T-cell (primary cell): Measurements from ENCODE around the gene TLK1. TPM values are rescaled to one million over a fixed set of nuclear protein-coding genes. Genes with fewer than 3 reads are reported as not detected.

Experiments used
- ATAC-seq, 4 experiments: fragments of 200-7000 bp in 3 of 4; fragments of 150-1000 bp in 1 of 4; cut with Tn5 transposase; replicated peaks in 1 of 4; 1 replicate in 3 of 4; 2 replicates in 1 of 4; pipeline ENCODE4 v1.10.0; 2021; ENCODE audit warnings: moderate library complexity in 3 of 4, mild to moderate bottlenecking in 2 of 4, moderate number of reproducible peaks in 1 of 4
- CTCF ChIA-PET, 2 donors: fragments of 300-600 bp; sonication (Branson Sonifier 250); formaldehyde crosslinking; loops; one replicate each; lab custom pipeline; 2022; ENCODE audit warnings: antibody characterized with exemption in 2 of 2; lab: Charles Lee
- POLR2A ChIA-PET, 2 donors: fragments of 300-600 bp; sonication (Branson Sonifier 250); formaldehyde crosslinking; loops; one replicate each; lab custom pipeline; 2022; ENCODE audit warnings: antibody characterized with exemption in 2 of 2; lab: Charles Lee
- DNase-seq, 35 experiments: peaks; one replicate each; pipeline versions ENCODE4 v3.0.0 to v3.0.0-alpha.2; 2013 to 2023
- H3K27ac ChIP-seq: one replicate; pipeline ENCODE4 v1.5.1; 2013; ENCODE audit warnings: low read length
- H3K27me3 ChIP-seq, 2 experiments: replicated peaks in 1 of 2; 1 replicate in 1 of 2; 2 replicates in 1 of 2; pipeline versions ENCODE4 v1.6.1 to v1.7.0; 2013; ENCODE audit warnings: low read length in 1 of 2, mixed read lengths in 1 of 2; ENCODE audit not compliant: control insufficient read depth in 2 of 2, insufficient read depth in 2 of 2; ENCODE audit errors: extremely low read depth in 1 of 2
- H3K36me3 ChIP-seq, 2 donors: 1 replicate in 1 of 2; 2 replicates in 1 of 2; pipeline versions ENCODE4 v1.6.1 to v1.7.0; 2013; ENCODE audit warnings: low read length in 1 of 2; ENCODE audit not compliant: control insufficient read depth in 2 of 2, insufficient read depth in 1 of 2; ENCODE audit errors: extremely low read depth in 1 of 2
- H3K4me1 ChIP-seq, 2 experiments: 1 replicate in 1 of 2; 2 replicates in 1 of 2; pipeline versions ENCODE4 v1.6.1 to v1.7.0; 2013; ENCODE audit warnings: low read length in 2 of 2, mixed read lengths in 1 of 2; ENCODE audit not compliant: insufficient read depth in 2 of 2, control insufficient read depth in 1 of 2; ENCODE audit errors: extremely low read depth in 1 of 2
- H3K4me3 ChIP-seq, 2 donors: 1 replicate in 1 of 2; 2 replicates in 1 of 2; pipeline versions ENCODE4 v1.5.1 to v1.7.0; 2013; ENCODE audit warnings: mild to moderate bottlenecking in 2 of 2, low read length in 1 of 2, moderate library complexity in 1 of 2; ENCODE audit not compliant: control insufficient read depth in 1 of 2; ENCODE audit errors: extremely low read depth in 1 of 2
- H3K9me3 ChIP-seq: 2 replicates; pipeline ENCODE4 v1.7.0; 2013
- H3K27ac Mint-ChIP-seq, 2 donors: one replicate each; pipeline ENCODE4 v1.8.0; 2020 to 2021; ENCODE audit warnings: mild to moderate bottlenecking in 2 of 2, mixed read lengths in 2 of 2
- H3K27me3 Mint-ChIP-seq, 2 donors: one replicate each; pipeline ENCODE4 v1.8.0; 2021 to 2022; ENCODE audit warnings: mixed read lengths in 2 of 2
- H3K36me3 Mint-ChIP-seq: one replicate; pipeline ENCODE4 v1.8.0; 2021; ENCODE audit warnings: mixed read lengths
- H3K4me1 Mint-ChIP-seq, 3 donors: one replicate each; pipeline ENCODE4 v1.8.0; 2020 to 2022; ENCODE audit warnings: mixed read lengths in 3 of 3, mild to moderate bottlenecking in 1 of 3
- H3K4me3 Mint-ChIP-seq, 3 donors: one replicate each; pipeline ENCODE4 v1.8.0; 2020 to 2022; ENCODE audit warnings: mild to moderate bottlenecking in 3 of 3, mixed read lengths in 3 of 3, moderate library complexity in 3 of 3
- H3K9me3 Mint-ChIP-seq, 3 donors: one replicate each; pipeline ENCODE4 v1.8.0; 2020 to 2022; ENCODE audit warnings: mixed read lengths in 3 of 3
- WGBS: methylation state at CpG from one replicate; pipeline ENCODE4 v1.1.5; 2013; ENCODE audit warnings: missing lambda C conversion rate; ENCODE audit not compliant: insufficient coverage; 5-methylcytosine and 5-hydroxymethylcytosine counted together
- total RNA-seq, 35 experiments: library from RNA in 6 of 35; stranded (reverse) in 6 of 35; fragments of 120-200 nt in 1 of 35; gene quantifications; one replicate each; pipeline versions ENCODE4 v1.2.1 to v1.2.4 and lab custom pipeline; 2013 to 2026

TLK1 gene
- total RNA-seq, 5 donors from 2014 or later (not counting 1 experiment from before 2014, with no cell fraction given) = 112 to 129 (median 120) TPM

GRCh38 chr2:171150694-171151285 lies 9.9 kb downstream of the TLK1 start:
- Histone ChIP-seq H3K36me3 (no peaks in the 10 kb centered on the region), H3K4me1 (peaks cover 11 to 16% of the 10 kb centered on the region in 2 experiments), H3K9me3 (no peaks in the 10 kb centered on the region), H3K27me3 (no peaks in the 10 kb centered on the region), H3K4me3 (no peak overlapping the region), H3K27ac (no peak overlapping the region)
- DNase-seq = no peak
- ChIA-PET CTCF (no interaction called here), POLR2A (no interaction called here)
- Mint-ChIP-seq H3K27ac (peak overlapping the region; percentile 6 to 73), H3K27me3 (no peaks in the 10 kb centered on the region), H3K36me3 (no peaks in the 10 kb centered on the region), H3K9me3 (no peaks in the 10 kb centered on the region), H3K4me1 (peaks cover 85 to 86% (median 85%) of the 10 kb centered on the region in 3 donors), H3K4me3 (no peak overlapping the region)
- 100% methylated on average over 1 of the region's 9 CpGs for WGBS
- ATAC-seq = no peak

GRCh38 chr2:171149986-171150693 lies 10.6 kb downstream of the TLK1 start:
- DNase-seq (no peak), ATAC-seq (no peak)
- Histone ChIP-seq H3K27ac (no peak overlapping the region), H3K4me3 (no peak overlapping the region), H3K36me3 (no peaks in the 10 kb centered on the region), H3K9me3 (no peaks in the 10 kb centered on the region), H3K4me1 (peaks cover 11 to 14% of the 10 kb centered on the region in 2 experiments), H3K27me3 (no peaks in the 10 kb centered on the region)
- no CpG with 5 or more reads among the region's 4 CpGs for WGBS
- Mint-ChIP-seq H3K36me3 (no peaks in the 10 kb centered on the region), H3K4me3 (no peak overlapping the region), H3K4me1 (peaks cover 85% of the 10 kb centered on the region in 3 donors), H3K9me3 (no peaks in the 10 kb centered on the region), H3K27me3 (no peaks in the 10 kb centered on the region), H3K27ac (peak overlapping the region; percentile 6 to 73)
- POLR2A ChIA-PET = no interaction called here
- CTCF ChIA-PET = no interaction called here

- ChIA-PET POLR2A (no interaction called here), CTCF (no interaction called here)
- DNase-seq (no peak), ATAC-seq (no peak)
- Histone ChIP-seq H3K4me1 (peaks cover 9 to 18% of the 10 kb centered on the region in 2 experiments), H3K9me3 (no peaks in the 10 kb centered on the region), H3K27ac (no peak overlapping the region), H3K27me3 (no peaks in the 10 kb centered on the region), H3K36me3 (no peaks in the 10 kb centered on the region), H3K4me3 (no peak overlapping the region)
- WGBS = 100% methylated on average over 1 of the region's 3 CpGs
- Mint-ChIP-seq H3K9me3 (no peaks in the 10 kb centered on the region), H3K27ac (peak overlapping the region; percentile 17 to 25), H3K27me3 (no peaks in the 10 kb centered on the region), H3K4me1 (peaks cover 85 to 86% (median 86%) of the 10 kb centered on the region in 3 donors), H3K4me3 (peak overlapping the region in 1 of 3 donors; percentile 9), H3K36me3 (peaks cover 4% of the 10 kb centered on the region)
These were observed 11.3 kb downstream of the TLK1 start for GRCh38 chr2:171149171-171149938.

- DNase-seq (no peak), ATAC-seq (no peak)
- H3K36me3 Mint-ChIP-seq = peaks cover 4% of the 10 kb centered on the region
- Histone ChIP-seq H3K4me1 (peaks cover 12 to 18% of the 10 kb centered on the region in 2 experiments), H3K27ac (peak overlapping the region; percentile 32), H3K27me3 (no peaks in the 10 kb centered on the region), H3K36me3 (no peaks in the 10 kb centered on the region), H3K9me3 (no peaks in the 10 kb centered on the region), H3K4me3 (no peak overlapping the region)
- H3K27ac Mint-ChIP-seq = peak overlapping the region; percentile 22 to 66
- 94% methylated on average over 2 of the region's 2 CpGs for WGBS
- ChIA-PET POLR2A (interaction anchor here in 1 of 2 donors (0.6 kb wide), 2 partner anchors 64 to 227 kb away, joined by 3 read pairs; no protein-coding TSS in a partner anchor), CTCF (no interaction called here)
- no peaks in the 10 kb centered on the region for H3K27me3 Mint-ChIP-seq
- H3K4me3 Mint-ChIP-seq = peak overlapping the region in 1 of 3 donors; percentile 48
- no peaks in the 10 kb centered on the region for H3K9me3 Mint-ChIP-seq
- peaks cover 86 to 87% (median 87%) of the 10 kb centered on the region in 3 donors for H3K4me1 Mint-ChIP-seq
These were observed 13.6 kb downstream of the TLK1 start for GRCh38 chr2:171147081-171147480.

- H3K27me3 Mint-ChIP-seq = no peaks in the 10 kb centered on the region
- no peak for ATAC-seq
- no peaks in the 10 kb centered on the region for H3K9me3 ChIP-seq
- peaks cover 17 to 18% of the 10 kb centered on the region in 2 experiments for H3K4me1 ChIP-seq
- H3K27ac ChIP-seq = peak overlapping the region; percentile 32
- 57% methylated on average over 1 of the region's 1 CpG for WGBS
- H3K36me3 Mint-ChIP-seq = peaks cover 4% of the 10 kb centered on the region
- peak overlapping the region; percentile 40 to 86 for H3K27ac Mint-ChIP-seq
- H3K4me3 ChIP-seq = no peak overlapping the region
- peaks cover 86 to 88% (median 87%) of the 10 kb centered on the region in 3 donors for H3K4me1 Mint-ChIP-seq
- no peak for DNase-seq
- H3K9me3 Mint-ChIP-seq = no peaks in the 10 kb centered on the region
- ChIA-PET CTCF (no interaction called here), POLR2A (interaction anchor here in 1 of 2 donors (0.6 kb wide), 1 partner anchor 227 kb away, joined by 3 read pairs; no protein-coding TSS in a partner anchor)
- H3K4me3 Mint-ChIP-seq = peak overlapping the region in 1 of 3 donors; percentile 48
- no peaks in the 10 kb centered on the region for H3K27me3 ChIP-seq
- no peaks in the 10 kb centered on the region for H3K36me3 ChIP-seq
These were observed 14.1 kb downstream of the TLK1 start for GRCh38 chr2:171146633-171147032.

GRCh38 chr2:171146071-171146470 lies 14.6 kb downstream of the TLK1 start:
- ATAC-seq (no peak), DNase-seq (no peak)
- ChIA-PET POLR2A (interaction anchor here in 1 of 2 donors (0.6 kb wide), 1 partner anchor 228 kb away, joined by 3 read pairs; no protein-coding TSS in a partner anchor), CTCF (no interaction called here)
- Histone ChIP-seq H3K4me3 (no peak overlapping the region), H3K36me3 (no peaks in the 10 kb centered on the region), H3K27me3 (no peaks in the 10 kb centered on the region), H3K27ac (no peak overlapping the region), H3K9me3 (no peaks in the 10 kb centered on the region), H3K4me1 (peaks cover 17 to 20% of the 10 kb centered on the region in 2 experiments)
- no peak overlapping the region for H3K4me3 Mint-ChIP-seq
- WGBS = 80% methylated on average over 1 of the region's 2 CpGs
- no peaks in the 10 kb centered on the region for H3K9me3 Mint-ChIP-seq
- peaks cover 4% of the 10 kb centered on the region for H3K36me3 Mint-ChIP-seq
- no peak overlapping the region for H3K27ac Mint-ChIP-seq
- no peaks in the 10 kb centered on the region for H3K27me3 Mint-ChIP-seq
- H3K4me1 Mint-ChIP-seq = peaks cover 89 to 90% (median 90%) of the 10 kb centered on the region in 3 donors
